ENCODE data around the gene HSF2BP.

DNA sequence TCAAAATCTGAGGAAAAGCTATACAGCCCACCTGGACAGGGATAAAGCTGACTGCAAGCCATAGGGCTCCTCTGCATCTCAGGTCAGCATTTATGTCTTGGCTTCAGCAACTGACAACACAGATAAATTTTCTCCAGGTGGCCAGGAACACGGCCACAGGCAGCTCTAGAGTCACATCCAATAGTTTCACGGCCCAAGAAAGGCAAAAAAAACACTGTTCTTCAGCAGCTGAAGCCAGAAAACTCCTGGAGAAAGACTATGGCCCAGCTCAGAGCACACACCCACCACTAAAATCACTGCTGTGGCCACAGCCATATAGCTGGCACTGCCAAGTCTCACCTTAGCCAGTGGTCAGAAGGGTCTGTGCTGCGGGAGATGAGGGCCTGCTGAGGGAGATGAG lies 77.8 kb downstream of the HSF2BP start:
- TF ChIP-seq, protein P1, sequence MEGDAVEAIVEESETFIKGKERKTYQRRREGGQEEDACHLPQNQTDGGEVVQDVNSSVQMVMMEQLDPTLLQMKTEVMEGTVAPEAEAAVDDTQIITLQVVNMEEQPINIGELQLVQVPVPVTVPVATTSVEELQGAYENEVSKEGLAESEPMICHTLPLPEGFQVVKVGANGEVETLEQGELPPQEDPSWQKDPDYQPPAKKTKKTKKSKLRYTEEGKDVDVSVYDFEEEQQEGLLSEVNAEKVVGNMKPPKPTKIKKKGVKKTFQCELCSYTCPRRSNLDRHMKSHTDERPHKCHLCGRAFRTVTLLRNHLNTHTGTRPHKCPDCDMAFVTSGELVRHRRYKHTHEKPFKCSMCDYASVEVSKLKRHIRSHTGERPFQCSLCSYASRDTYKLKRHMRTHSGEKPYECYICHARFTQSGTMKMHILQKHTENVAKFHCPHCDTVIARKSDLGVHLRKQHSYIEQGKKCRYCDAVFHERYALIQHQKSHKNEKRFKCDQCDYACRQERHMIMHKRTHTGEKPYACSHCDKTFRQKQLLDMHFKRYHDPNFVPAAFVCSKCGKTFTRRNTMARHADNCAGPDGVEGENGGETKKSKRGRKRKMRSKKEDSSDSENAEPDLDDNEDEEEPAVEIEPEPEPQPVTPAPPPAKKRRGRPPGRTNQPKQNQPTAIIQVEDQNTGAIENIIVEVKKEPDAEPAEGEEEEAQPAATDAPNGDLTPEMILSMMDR (IDR thresholded peaks at IDR 0.05), result no peak
- TF ChIP-seq POLR2AphosphoS5 (IDR thresholded peaks at IDR 0.05) (no peak), POLR2A (IDR thresholded peaks at IDR 0.05) (no peak), EP300 (IDR thresholded peaks at IDR 0.05) (no peak)

Measured in upper lobe of left lung (tissue), 4 donors.